HL-60 (cell line): ENCODE results near the gene THSD8.

Experiments used
- CTCF ChIP-seq: IDR thresholded peaks from one replicate; pipeline ENCODE4 v1.5.1; 2011; ENCODE audit warnings: low read length, control low read depth, inconsistent platforms; ENCODE audit not compliant: insufficient read depth
- GABPA ChIP-seq: IDR thresholded peaks from 2 replicates; pipeline ENCODE4 v1.6.1; 2012; ENCODE audit warnings: low read depth
- POLR2AphosphoS5 ChIP-seq: IDR thresholded peaks from 2 replicates; pipeline ENCODE4 v1.6.1; 2012; ENCODE audit warnings: low read depth
- REST ChIP-seq: IDR thresholded peaks from 2 replicates; pipeline ENCODE4 v1.6.1; 2012; ENCODE audit warnings: low read depth; ENCODE audit not compliant: insufficient replicate concordance

GRCh38 chr19:12834976-12835757 is 33.3 kb downstream of the THSD8 start:
- TF ChIP-seq CTCF: no peak
- no peak for TF ChIP-seq POLR2AphosphoS5
- no peak for TF ChIP-seq REST
- TF ChIP-seq GABPA: no peak
